Nephron progenitor cell (in vitro differentiated cells): ENCODE data around the gene ZNF711.
"Not testable (repeated sequence)": the region's sequence is repeated elsewhere in the genome, so short reads cannot be mapped to it uniquely, and the experiment has no call there.

Experiments used
- DNase-seq: peaks from one replicate; pipeline ENCODE4 v3.0.0; 2021
- H3K27ac Mint-ChIP-seq: 2 replicates; pipeline ENCODE4 v1.8.0; 2021; ENCODE audit warnings: mild to moderate bottlenecking, moderate library complexity, mixed read lengths
- H3K27me3 Mint-ChIP-seq: 2 replicates; pipeline ENCODE4 v1.8.0; 2021; ENCODE audit warnings: mild to moderate bottlenecking, low read depth, mixed read lengths; ENCODE audit not compliant: poor library complexity
- H3K36me3 Mint-ChIP-seq: 2 replicates; pipeline ENCODE4 v1.8.0; 2021; ENCODE audit warnings: low read depth, mixed read lengths
- H3K4me1 Mint-ChIP-seq: 2 replicates; pipeline ENCODE4 v1.8.0; 2021; ENCODE audit warnings: mixed read lengths
- H3K4me3 Mint-ChIP-seq: 2 replicates; pipeline ENCODE4 v1.8.0; 2021; ENCODE audit warnings: mild to moderate bottlenecking, moderate library complexity, mixed read lengths
- H3K9me3 Mint-ChIP-seq: 2 replicates; pipeline ENCODE4 v1.8.0; 2021; ENCODE audit warnings: mild to moderate bottlenecking, moderate library complexity, mixed read lengths
- CTCF ChIP-seq: fragments of 200-600 bp; sonication (generic); IDR thresholded peaks from 2 replicates; pipeline ENCODE4 v1.5.0; 2021; ENCODE audit warnings: antibody characterized with exemption

Gene ZNF711

GRCh38 chrX:85303544-85303943 lies 59.8 kb downstream of the ZNF711 start:
- H3K9me3 Mint-ChIP-seq = peaks cover 23% of the 10 kb centered on the region
- no peak overlapping the region for H3K4me3 Mint-ChIP-seq
- DNase-seq = no peak
- H3K27me3 Mint-ChIP-seq = no peaks in the 10 kb centered on the region
- no peak overlapping the region for H3K27ac Mint-ChIP-seq
- no peak for TF ChIP-seq CTCF
- H3K4me1 Mint-ChIP-seq = no peaks in the 10 kb centered on the region
- no peaks in the 10 kb centered on the region for H3K36me3 Mint-ChIP-seq

GRCh38 chrX:85309717-85310116 lies 65.9 kb downstream of the ZNF711 start:
- no peak for DNase-seq
- peaks cover 25% of the 10 kb centered on the region for H3K9me3 Mint-ChIP-seq
- no peaks in the 10 kb centered on the region for H3K27me3 Mint-ChIP-seq
- peak; percentile 7 for TF ChIP-seq CTCF
- H3K4me1 Mint-ChIP-seq = no peaks in the 10 kb centered on the region
- H3K36me3 Mint-ChIP-seq = no peaks in the 10 kb centered on the region
- H3K4me3 Mint-ChIP-seq = no peak overlapping the region
- H3K27ac Mint-ChIP-seq = no peak overlapping the region

- H3K9me3 Mint-ChIP-seq = peaks cover 24% of the 10 kb centered on the region
- not testable (repeated sequence) for H3K27me3 Mint-ChIP-seq, DNase-seq, H3K27ac Mint-ChIP-seq, H3K4me1 Mint-ChIP-seq, H3K4me3 Mint-ChIP-seq, H3K36me3 Mint-ChIP-seq
These were observed 67.6 kb downstream of the ZNF711 start for GRCh38 chrX:85311348-85311747.
